Fibroblast of villous mesenchyme (primary cell): ENCODE data around the gene C2CD3. TPM values are rescaled to one million over a fixed set of nuclear protein-coding genes. Genes with fewer than 3 reads are reported as not detected.

Experiments
- DNase-seq: peaks from one replicate; pipeline ENCODE4 v3.0.0-alpha.2; 2010; ENCODE audit warnings: low read depth
- H3K4me3 ChIP-seq: 2 replicates; pipeline ENCODE4 v1.5.1; 2011; ENCODE audit warnings: low read depth, mild to moderate bottlenecking, low read length
- total RNA-seq: library from RNA; depleted of rRNA; stranded (reverse); fragments of >200 nt; gene quantifications from 2 replicates; pipeline ENCODE4 v1.2.3, GENCODE V29; 2012
- TF ChIP-seq, protein P1 (sequence below): IDR thresholded peaks from 2 replicates; pipeline ENCODE4 v1.5.1; 2012; ENCODE audit warnings: low read depth, mild to moderate bottlenecking, low read length; ENCODE audit not compliant: insufficient read depth

The C2CD3 gene
- total RNA-seq, 1 donor, result 54.4 TPM

DNA sequence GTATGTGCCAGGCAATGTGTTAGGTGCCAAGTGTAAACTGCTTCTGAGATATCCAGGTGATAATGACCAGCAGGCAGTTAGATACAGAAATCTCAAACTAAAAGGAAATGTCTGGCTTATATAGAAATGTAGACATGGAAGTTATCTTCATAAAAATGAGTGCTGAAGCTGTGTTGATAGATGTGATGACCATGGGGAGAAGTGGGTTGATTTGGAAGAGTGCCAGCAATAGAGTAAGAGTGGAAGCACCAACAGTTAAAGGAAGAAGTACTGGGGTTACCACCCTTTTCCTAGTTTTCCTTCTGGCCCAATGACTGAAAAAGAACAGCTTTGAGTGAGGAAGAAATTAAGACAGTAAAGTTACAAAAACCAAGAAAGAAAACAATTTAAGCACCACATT is 68.5 kb downstream of the C2CD3 start:
- no peak for DNase-seq
- TF ChIP-seq, protein P1, sequence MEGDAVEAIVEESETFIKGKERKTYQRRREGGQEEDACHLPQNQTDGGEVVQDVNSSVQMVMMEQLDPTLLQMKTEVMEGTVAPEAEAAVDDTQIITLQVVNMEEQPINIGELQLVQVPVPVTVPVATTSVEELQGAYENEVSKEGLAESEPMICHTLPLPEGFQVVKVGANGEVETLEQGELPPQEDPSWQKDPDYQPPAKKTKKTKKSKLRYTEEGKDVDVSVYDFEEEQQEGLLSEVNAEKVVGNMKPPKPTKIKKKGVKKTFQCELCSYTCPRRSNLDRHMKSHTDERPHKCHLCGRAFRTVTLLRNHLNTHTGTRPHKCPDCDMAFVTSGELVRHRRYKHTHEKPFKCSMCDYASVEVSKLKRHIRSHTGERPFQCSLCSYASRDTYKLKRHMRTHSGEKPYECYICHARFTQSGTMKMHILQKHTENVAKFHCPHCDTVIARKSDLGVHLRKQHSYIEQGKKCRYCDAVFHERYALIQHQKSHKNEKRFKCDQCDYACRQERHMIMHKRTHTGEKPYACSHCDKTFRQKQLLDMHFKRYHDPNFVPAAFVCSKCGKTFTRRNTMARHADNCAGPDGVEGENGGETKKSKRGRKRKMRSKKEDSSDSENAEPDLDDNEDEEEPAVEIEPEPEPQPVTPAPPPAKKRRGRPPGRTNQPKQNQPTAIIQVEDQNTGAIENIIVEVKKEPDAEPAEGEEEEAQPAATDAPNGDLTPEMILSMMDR, result no peak
- H3K4me3 ChIP-seq, result no peak overlapping the region

DNA sequence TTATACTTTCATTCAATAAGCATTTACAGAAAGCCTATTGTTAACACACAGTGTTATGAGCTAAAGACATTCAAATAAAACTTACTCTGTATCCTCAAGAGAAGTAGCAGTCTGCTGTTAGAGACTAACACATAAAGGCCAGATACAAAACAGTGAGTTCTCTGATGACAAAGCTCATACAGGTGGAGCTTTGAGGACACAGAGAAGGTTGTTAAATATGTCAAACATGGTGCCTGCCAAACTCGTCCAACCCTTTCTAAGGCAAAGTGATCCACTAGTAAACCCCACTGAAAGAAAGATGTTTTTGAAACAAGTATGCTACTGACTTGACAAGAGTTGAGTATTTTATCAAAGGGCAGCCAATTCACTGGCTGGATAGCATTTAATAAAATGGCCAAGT is 70.1 kb downstream of the C2CD3 start:
- TF ChIP-seq, protein P1, result no peak

DNA sequence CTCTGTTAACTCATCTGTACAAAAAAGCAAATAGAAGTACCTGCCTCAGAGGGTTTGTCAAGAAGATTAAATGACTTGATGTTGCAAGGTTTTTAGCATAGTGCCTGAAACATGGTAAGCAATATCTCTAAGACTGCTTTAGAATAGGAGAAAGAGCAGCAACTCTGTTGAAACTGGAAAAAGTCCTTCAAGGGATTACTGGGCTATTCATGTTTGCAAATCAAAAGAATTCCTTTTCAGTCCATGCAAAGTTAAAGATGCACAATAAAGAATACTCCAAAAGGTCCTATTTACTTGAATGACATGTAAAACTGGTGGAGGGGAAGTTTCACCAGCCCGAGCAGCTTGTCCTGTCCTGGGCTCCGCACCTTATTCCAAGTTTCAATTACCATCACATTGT is 70.6 kb downstream of the C2CD3 start:
- DNase-seq, result no peak
- TF ChIP-seq, protein P1, result no peak
- no peak overlapping the region for H3K4me3 ChIP-seq

More for the DNA sequence above, 70.1 kb downstream of the C2CD3 start:
- H3K4me3 ChIP-seq, result no peak overlapping the region
- DNase-seq, result no peak

DNA sequence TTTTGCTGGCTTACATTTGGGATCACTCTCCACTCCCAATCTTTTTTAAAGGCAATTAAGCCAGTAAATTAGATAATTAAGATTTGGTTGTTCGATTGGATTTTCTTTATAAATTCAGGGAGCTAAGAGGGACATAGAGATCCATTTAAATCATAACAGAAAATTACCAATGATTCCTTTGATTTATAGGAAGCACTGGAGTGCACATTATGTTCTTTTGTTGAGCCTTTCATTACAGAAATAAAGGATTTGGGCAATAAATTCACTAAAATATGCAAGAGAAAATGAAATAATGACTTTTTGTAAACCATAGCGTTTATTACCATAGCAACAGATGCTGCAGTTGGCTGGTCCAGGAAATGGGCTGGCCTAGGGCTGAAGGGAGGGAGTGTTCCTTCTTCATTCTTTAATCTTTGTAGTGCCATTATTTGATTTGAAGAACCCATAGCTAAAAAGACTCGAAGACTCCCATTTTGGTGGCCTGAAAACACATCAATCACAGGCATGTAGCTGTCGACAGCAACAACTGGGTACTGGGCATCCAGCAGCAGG is 73.0 kb downstream of the C2CD3 start:
- DNase-seq, result no peak
- H3K4me3 ChIP-seq, result no peak overlapping the region
- TF ChIP-seq, protein P1, result no peak

DNA sequence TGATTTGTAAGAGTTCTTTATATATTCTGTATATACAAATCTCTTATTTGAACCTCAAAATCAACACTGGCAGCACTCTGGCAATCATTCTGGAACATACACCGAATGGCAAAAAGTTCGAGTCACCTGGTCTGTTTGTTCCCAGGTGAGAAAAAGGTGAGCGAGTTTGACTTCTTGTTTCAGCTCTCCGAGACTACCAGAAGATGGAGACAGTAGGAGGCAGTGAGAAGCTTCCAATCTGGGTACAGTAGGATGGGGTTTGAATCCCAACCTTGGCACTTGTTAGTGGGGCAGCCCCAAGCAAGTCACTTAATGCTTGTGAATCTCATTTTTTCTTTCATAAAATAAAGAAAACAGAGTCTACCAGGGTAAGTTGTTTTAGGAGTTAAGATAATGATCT is 76.4 kb downstream of the C2CD3 start:
- TF ChIP-seq, protein P1, result no peak
- H3K4me3 ChIP-seq, result no peak overlapping the region
- DNase-seq, result no peak

DNA sequence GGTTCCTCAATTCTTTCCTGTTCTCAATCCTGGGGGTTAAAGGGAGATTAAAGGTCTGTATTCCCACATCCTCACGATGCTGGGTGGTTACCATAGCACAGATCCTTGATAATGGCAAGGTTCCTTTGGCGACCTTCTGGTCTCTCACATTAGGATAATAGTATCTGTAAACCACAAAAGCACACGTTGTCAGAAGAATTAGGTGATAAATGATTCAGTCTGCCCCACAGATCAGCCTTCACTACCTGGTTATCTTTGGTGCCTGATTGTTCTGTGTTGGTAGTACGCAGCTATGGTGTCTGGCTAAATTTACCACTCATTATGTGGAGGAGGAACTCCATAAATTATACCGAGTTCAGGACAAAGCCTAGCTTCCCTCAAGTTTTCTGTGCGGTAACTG is 78.4 kb downstream of the C2CD3 start:
- no peak overlapping the region for H3K4me3 ChIP-seq
- TF ChIP-seq, protein P1, result no peak
- DNase-seq, result no peak

DNA sequence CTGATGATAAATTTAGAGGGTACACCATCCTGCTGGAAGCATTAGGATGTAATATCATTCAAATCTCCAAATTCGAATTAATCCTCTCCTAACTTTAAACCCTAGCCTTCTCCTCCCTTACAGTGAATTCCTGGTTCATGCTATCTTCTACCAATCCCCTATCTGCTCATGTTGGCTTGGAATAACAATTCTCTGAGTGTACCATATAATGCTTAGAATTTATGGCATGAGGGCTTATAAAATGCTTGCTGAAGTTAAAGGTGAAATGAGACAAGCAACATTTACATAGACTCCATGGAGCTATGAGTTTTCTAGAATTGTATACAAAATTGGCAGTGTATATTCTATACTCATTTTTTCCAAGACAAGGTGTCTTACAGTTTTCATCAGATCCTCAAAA is 79.3 kb downstream of the C2CD3 start:
- no peak overlapping the region for H3K4me3 ChIP-seq
- TF ChIP-seq, protein P1, result no peak
- no peak for DNase-seq
